Mucosa of stomach (tissue), 1 donor: ENCODE data around the gene BAZ2B.

Experiments used
- H3K27me3 ChIP-seq: one replicate; pipeline ENCODE4 v1.7.0; 2013; ENCODE audit warnings: mild to moderate bottlenecking, low read length; ENCODE audit not compliant: control insufficient read depth, insufficient read depth
- H3K36me3 ChIP-seq: one replicate; pipeline ENCODE4 v1.7.0; 2013; ENCODE audit warnings: low read length; ENCODE audit not compliant: control insufficient read depth, insufficient read depth
- H3K4me1 ChIP-seq: one replicate; pipeline ENCODE4 v1.7.0; 2013; ENCODE audit warnings: mild to moderate bottlenecking, low read length; ENCODE audit not compliant: control insufficient read depth, insufficient read depth
- H3K4me3 ChIP-seq: one replicate; pipeline ENCODE4 v1.7.0; 2013; ENCODE audit warnings: low read length
- H3K9ac ChIP-seq: one replicate; pipeline ENCODE4 v1.7.0; 2013; ENCODE audit warnings: mild to moderate bottlenecking, low read length, moderate library complexity
- H3K9me3 ChIP-seq: one replicate; pipeline ENCODE4 v1.7.0; 2013; ENCODE audit warnings: mild to moderate bottlenecking, low read length, moderate library complexity; ENCODE audit not compliant: control insufficient read depth
- donor health status: Pancreatic carcinoma.

The BAZ2B gene

DNA sequence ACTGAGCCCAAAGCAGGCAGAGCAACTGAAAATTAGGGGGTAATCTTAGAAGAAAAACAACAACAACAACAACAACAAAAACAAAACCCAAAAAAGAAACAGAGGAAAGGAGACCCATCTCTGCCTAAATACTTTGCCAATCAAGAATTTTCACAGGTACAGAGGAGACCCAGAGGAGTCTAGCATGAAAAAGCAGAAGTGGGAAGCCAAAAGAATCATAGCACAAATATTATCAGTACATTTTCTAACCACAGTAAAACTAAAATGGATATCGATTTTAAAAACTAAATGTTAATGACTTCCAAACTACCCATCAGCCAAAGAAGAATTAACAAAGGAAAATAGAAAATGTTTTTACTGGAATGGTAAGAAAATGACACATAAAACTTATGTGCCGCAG lies 148.1 kb downstream of the BAZ2B start:
- H3K9ac ChIP-seq = no peak overlapping the region
- no peaks in the 10 kb centered on the region for H3K27me3 ChIP-seq
- no peaks in the 10 kb centered on the region for H3K36me3 ChIP-seq
- no peak overlapping the region for H3K4me3 ChIP-seq
- no peaks in the 10 kb centered on the region for H3K4me1 ChIP-seq
- no peaks in the 10 kb centered on the region for H3K9me3 ChIP-seq

- Histone ChIP-seq H3K4me1 (peaks cover 2% of the 10 kb centered on the region), H3K9me3 (no peaks in the 10 kb centered on the region), H3K9ac (no peak overlapping the region), H3K36me3 (no peaks in the 10 kb centered on the region), H3K4me3 (no peak overlapping the region), H3K27me3 (no peaks in the 10 kb centered on the region)
These were observed 153.4 kb downstream of the BAZ2B start for GRCh38 chr2:159462961-159463360.

GRCh38 chr2:159462201-159462785 lies 154.1 kb downstream of the BAZ2B start:
- Histone ChIP-seq H3K9ac (no peak overlapping the region), H3K4me1 (peaks cover 3% of the 10 kb centered on the region)

DNA sequence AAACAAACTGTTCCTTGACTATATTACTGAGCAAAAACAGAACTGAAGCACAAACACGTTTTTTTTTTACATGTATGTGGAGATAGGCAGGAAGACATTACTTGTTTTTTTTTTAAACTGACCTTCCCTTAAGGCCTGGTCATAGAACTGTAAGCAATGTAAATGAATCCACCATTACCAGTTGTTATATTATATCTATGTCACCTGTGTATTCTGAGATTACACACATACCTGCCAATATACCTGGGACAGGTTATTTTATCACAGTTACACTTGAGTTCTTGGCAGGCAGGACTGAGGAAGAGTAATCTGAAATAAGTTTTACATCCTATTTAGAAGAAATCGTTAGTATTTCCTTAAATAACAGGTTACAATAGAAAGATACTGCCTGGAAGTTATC lies 155.3 kb downstream of the BAZ2B start:
- H3K27me3 ChIP-seq = no peaks in the 10 kb centered on the region
- H3K36me3 ChIP-seq = no peaks in the 10 kb centered on the region
- no peak overlapping the region for H3K4me3 ChIP-seq
- H3K9me3 ChIP-seq = no peaks in the 10 kb centered on the region
- no peak overlapping the region for H3K9ac ChIP-seq
- peaks cover 3% of the 10 kb centered on the region for H3K4me1 ChIP-seq

More at GRCh38 chr2:159462201-159462785, 154.1 kb downstream of the BAZ2B start:
- H3K4me3 ChIP-seq = no peak overlapping the region
- no peaks in the 10 kb centered on the region for H3K9me3 ChIP-seq
- H3K36me3 ChIP-seq = no peaks in the 10 kb centered on the region
- no peaks in the 10 kb centered on the region for H3K27me3 ChIP-seq

DNA sequence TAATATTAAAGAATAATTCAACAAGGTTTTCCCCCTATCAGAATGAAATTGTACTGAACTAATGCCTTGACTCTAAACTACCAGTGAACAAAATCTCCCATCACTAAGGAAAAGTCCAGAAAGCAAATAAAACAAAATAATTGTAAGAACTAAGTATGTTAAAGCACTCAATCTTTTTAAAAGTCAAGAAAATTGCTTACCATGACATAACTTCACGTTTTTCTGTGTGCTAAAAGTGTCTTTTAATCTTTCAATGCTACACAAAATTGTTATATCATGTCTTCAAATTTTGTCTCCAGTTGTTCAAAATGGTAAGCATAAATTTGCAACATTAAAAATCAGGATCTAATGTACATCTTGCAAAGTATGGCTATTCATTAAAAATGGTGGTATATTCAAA lies 156.1 kb downstream of the BAZ2B start:
- H3K27me3 ChIP-seq = no peaks in the 10 kb centered on the region
- H3K4me3 ChIP-seq = no peak overlapping the region
- peaks cover 3% of the 10 kb centered on the region for H3K4me1 ChIP-seq
- no peaks in the 10 kb centered on the region for H3K9me3 ChIP-seq
- no peak overlapping the region for H3K9ac ChIP-seq
- no peaks in the 10 kb centered on the region for H3K36me3 ChIP-seq

- no peaks in the 10 kb centered on the region for H3K9me3 ChIP-seq
- no peak overlapping the region for H3K9ac ChIP-seq
- no peaks in the 10 kb centered on the region for H3K36me3 ChIP-seq
- no peaks in the 10 kb centered on the region for H3K27me3 ChIP-seq
- peaks cover 3% of the 10 kb centered on the region for H3K4me1 ChIP-seq
- H3K4me3 ChIP-seq = no peak overlapping the region
These were observed 157.1 kb downstream of the BAZ2B start for GRCh38 chr2:159459279-159459678.

DNA sequence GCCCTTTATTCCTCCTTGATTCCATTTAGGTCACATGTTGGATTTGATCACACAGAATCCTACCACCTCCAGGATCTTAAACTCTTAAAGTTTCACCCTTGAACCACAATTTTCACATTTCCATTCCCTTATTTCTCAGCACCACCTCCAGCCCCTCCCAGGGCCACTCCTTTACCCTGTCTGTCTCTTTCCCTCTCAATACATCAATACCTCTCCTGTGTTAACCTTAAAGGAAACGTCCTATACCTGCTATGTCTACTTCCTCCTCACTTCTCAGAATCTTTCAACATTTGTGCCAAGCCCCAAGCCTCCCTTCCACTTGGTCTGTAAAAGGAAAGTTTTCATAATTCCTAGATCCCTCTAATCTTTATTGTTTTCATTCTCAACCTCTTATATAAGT lies 158.8 kb downstream of the BAZ2B start:
- H3K27me3 ChIP-seq = no peaks in the 10 kb centered on the region
- no peak overlapping the region for H3K4me3 ChIP-seq
- no peak overlapping the region for H3K9ac ChIP-seq
- H3K36me3 ChIP-seq = no peaks in the 10 kb centered on the region
- H3K9me3 ChIP-seq = no peaks in the 10 kb centered on the region
- H3K4me1 ChIP-seq = peaks cover 3% of the 10 kb centered on the region

GRCh38 chr2:159456500-159457426 lies 159.6 kb downstream of the BAZ2B start:
- H3K4me1 ChIP-seq = peaks cover 3% of the 10 kb centered on the region
- no peak overlapping the region for H3K9ac ChIP-seq
- H3K36me3 ChIP-seq = no peaks in the 10 kb centered on the region
- no peaks in the 10 kb centered on the region for H3K27me3 ChIP-seq
- no peaks in the 10 kb centered on the region for H3K9me3 ChIP-seq
- H3K4me3 ChIP-seq = no peak overlapping the region

GRCh38 chr2:159455330-159455918 lies 160.9 kb downstream of the BAZ2B start:
- Histone ChIP-seq H3K9ac (no peak overlapping the region), H3K27me3 (no peaks in the 10 kb centered on the region), H3K4me3 (no peak overlapping the region), H3K4me1 (peaks cover 3% of the 10 kb centered on the region), H3K36me3 (no peaks in the 10 kb centered on the region), H3K9me3 (no peaks in the 10 kb centered on the region)

GRCh38 chr2:159454185-159454584 lies 162.2 kb downstream of the BAZ2B start:
- Histone ChIP-seq H3K9me3 (no peaks in the 10 kb centered on the region), H3K4me1 (peaks cover 3% of the 10 kb centered on the region), H3K9ac (no peak overlapping the region), H3K4me3 (no peak overlapping the region), H3K36me3 (no peaks in the 10 kb centered on the region), H3K27me3 (no peaks in the 10 kb centered on the region)

DNA sequence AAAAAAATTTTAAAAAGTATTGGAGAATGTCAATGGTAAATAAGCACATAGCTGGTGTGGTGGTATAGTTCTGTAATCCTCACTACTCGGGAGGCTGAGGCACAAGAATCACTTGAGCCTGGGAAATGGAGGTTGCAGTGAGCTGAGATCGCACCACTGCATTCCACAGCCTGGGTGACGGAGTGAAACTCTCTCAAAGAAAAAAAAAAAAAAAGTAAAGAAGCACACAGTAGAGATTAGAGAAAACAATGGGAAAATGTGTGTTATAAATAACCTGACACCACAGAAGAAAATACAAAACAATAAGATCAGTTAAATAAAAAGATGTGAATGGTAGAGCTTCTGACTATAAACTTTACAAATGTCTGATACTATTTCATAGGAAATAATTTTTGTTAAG lies 166.2 kb downstream of the BAZ2B start:
- Histone ChIP-seq H3K4me1 (no peaks in the 10 kb centered on the region), H3K9ac (no peak overlapping the region), H3K27me3 (no peaks in the 10 kb centered on the region), H3K4me3 (no peak overlapping the region), H3K9me3 (no peaks in the 10 kb centered on the region), H3K36me3 (peaks cover 5% of the 10 kb centered on the region)

DNA sequence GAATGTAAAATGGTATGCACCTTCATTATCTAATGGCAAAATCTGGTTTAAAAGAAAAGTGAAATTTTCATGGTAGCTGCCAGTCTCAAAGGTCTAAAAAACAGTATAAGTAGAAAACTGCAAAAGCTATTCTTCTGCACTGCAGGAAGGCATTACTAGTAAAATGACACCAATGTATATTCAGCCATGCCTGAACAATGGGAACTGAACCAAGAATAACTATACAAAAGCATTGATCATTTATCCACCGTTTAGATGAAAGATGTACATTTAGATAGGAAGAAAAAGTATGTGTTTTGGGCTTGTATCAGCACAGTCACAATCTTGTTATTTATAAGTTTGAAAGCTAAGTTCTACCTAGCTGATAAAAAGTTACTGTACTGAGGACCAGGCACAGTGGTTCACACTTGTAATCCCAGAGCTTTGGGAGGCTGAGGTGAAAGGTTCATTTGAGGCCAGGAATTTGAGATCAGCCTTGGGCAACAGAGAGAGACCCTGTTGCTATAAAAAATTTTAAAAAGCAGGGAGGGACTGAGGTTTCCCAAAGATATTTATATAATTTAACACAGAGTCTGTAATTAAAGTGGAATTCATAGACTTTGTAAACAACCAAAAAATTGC lies 166.7 kb downstream of the BAZ2B start:
- no peak overlapping the region for H3K4me3 ChIP-seq
- H3K4me1 ChIP-seq = no peaks in the 10 kb centered on the region
- H3K36me3 ChIP-seq = peaks cover 7% of the 10 kb centered on the region
- H3K27me3 ChIP-seq = no peaks in the 10 kb centered on the region
- H3K9ac ChIP-seq = no peak overlapping the region
- H3K9me3 ChIP-seq = no peaks in the 10 kb centered on the region
